Hematopoietic multipotent progenitor cell (in vitro differentiated cells): Measurements from ENCODE around the gene NXN. TPM values are rescaled to one million over a fixed set of nuclear protein-coding genes. Genes with fewer than 3 reads are reported as not detected.
"Not testable (repeated sequence)": the region's sequence is repeated elsewhere in the genome, so short reads cannot be mapped to it uniquely, and the experiment has no call there.

Experiments
- DNase-seq, 3 donors: peaks; one replicate each; pipeline ENCODE4 v3.0.0-alpha.2; 2011 to 2015; ENCODE audit warnings: low read depth in 2 of 3, low spot score in 2 of 3
- total RNA-seq: library from RNA; depleted of rRNA; stranded (reverse); fragments of >200 nt; gene quantifications from one replicate; pipeline ENCODE4 v1.2.3, GENCODE V29; 2012

The NXN gene
- total RNA-seq, 1 donor = 1.6 TPM

GRCh38 chr17:981292-981658 lies 1.7 kb upstream of the NXN start:
- no peak for DNase-seq

- DNase-seq = peak; percentile 58 to 95 (median 87)
Measured at GRCh38 chr17:980406-981291, 1.1 kb upstream of the NXN start.

- DNase-seq = no peak
Measured at GRCh38 chr17:979212-979538, 401 bp downstream of the NXN start.

- DNase-seq = no peak
Measured at GRCh38 chr17:978103-979093, 1.2 kb downstream of the NXN start.

- DNase-seq = no peak
Measured at GRCh38 chr17:977166-977565, 2.4 kb downstream of the NXN start.

- DNase-seq = no peak
Measured at GRCh38 chr17:976312-976711, 3.3 kb downstream of the NXN start.

GRCh38 chr17:975371-975915 lies 4.1 kb downstream of the NXN start:
- no peak for DNase-seq

GRCh38 chr17:974778-975177 lies 4.8 kb downstream of the NXN start:
- DNase-seq = not testable (repeated sequence)

- no peak for DNase-seq
Measured at GRCh38 chr17:973053-973452, 6.5 kb downstream of the NXN start.

GRCh38 chr17:971861-972260 lies 7.7 kb downstream of the NXN start:
- not testable (repeated sequence) for DNase-seq

- DNase-seq = no peak
Measured at GRCh38 chr17:970364-970763, 9.2 kb downstream of the NXN start.

GRCh38 chr17:969811-970355 lies 9.7 kb downstream of the NXN start:
- DNase-seq = peak in 1 of 3 donors; percentile 36

GRCh38 chr17:968812-969730 lies 10.5 kb downstream of the NXN start:
- no peak for DNase-seq

- DNase-seq = no peak
Measured at GRCh38 chr17:967122-967521, 12.5 kb downstream of the NXN start.

- no peak for DNase-seq
Measured at GRCh38 chr17:965311-965989, 14.1 kb downstream of the NXN start.

- no peak for DNase-seq
Measured at GRCh38 chr17:964876-965275, 14.7 kb downstream of the NXN start.

GRCh38 chr17:962670-963069 lies 16.9 kb downstream of the NXN start:
- no peak for DNase-seq

GRCh38 chr17:962166-962565 lies 17.4 kb downstream of the NXN start:
- no peak for DNase-seq

GRCh38 chr17:958712-959451 lies 20.7 kb downstream of the NXN start:
- no peak for DNase-seq
